Muscle layer of colon (tissue), 2 donors: Measurements from ENCODE around the gene ZNG1A.
"Not testable (repeated sequence)": the region's sequence is repeated elsewhere in the genome, so short reads cannot be mapped to it uniquely, and the experiment has no call there.

Experiments used
- H3K27ac ChIP-seq: one replicate; pipeline ENCODE4 v1.7.0; 2013; ENCODE audit warnings: low read depth, mild to moderate bottlenecking, low read length, moderate library complexity
- H3K27me3 ChIP-seq, 2 donors: one replicate each; pipeline ENCODE4 v1.7.0; 2013; ENCODE audit warnings: low read length in 2 of 2, mild to moderate bottlenecking in 2 of 2; ENCODE audit not compliant: insufficient read depth in 2 of 2, control insufficient read depth in 1 of 2
- H3K36me3 ChIP-seq: one replicate; pipeline ENCODE4 v1.7.0; 2013; ENCODE audit warnings: mild to moderate bottlenecking, low read length; ENCODE audit not compliant: insufficient read depth
- H3K4me1 ChIP-seq: one replicate; pipeline ENCODE4 v1.7.0; 2013; ENCODE audit warnings: mild to moderate bottlenecking, low read length; ENCODE audit not compliant: insufficient read depth
- H3K4me3 ChIP-seq, 2 donors: one replicate each; pipeline ENCODE4 v1.7.0; 2013; ENCODE audit warnings: low read length in 2 of 2, low read depth in 1 of 2, mild to moderate bottlenecking in 1 of 2, moderate library complexity in 1 of 2
- H3K9ac ChIP-seq: one replicate; pipeline ENCODE4 v1.7.0; 2013; ENCODE audit warnings: low read length
- H3K9me3 ChIP-seq: one replicate; pipeline ENCODE4 v1.7.0; 2013; ENCODE audit warnings: mild to moderate bottlenecking, low read length
- donor health status: abdominal sarcoma.
- donor health status: Adenocarcinoma of cecum.

ZNG1A gene

GRCh38 chr9:159871-160270 lies 19.0 kb downstream of the ZNG1A start:
- not testable (repeated sequence) for H3K9ac ChIP-seq, H3K36me3 ChIP-seq, H3K9me3 ChIP-seq, H3K27ac ChIP-seq, H3K4me3 ChIP-seq, H3K27me3 ChIP-seq, H3K4me1 ChIP-seq

GRCh38 chr9:151173-151572 lies 27.7 kb downstream of the ZNG1A start:
- not testable (repeated sequence) for H3K27ac ChIP-seq, H3K9me3 ChIP-seq, H3K4me3 ChIP-seq, H3K9ac ChIP-seq, H3K27me3 ChIP-seq, H3K36me3 ChIP-seq, H3K4me1 ChIP-seq

- H3K4me3 ChIP-seq, H3K4me1 ChIP-seq, H3K27me3 ChIP-seq, H3K9me3 ChIP-seq, H3K9ac ChIP-seq, H3K27ac ChIP-seq, H3K36me3 ChIP-seq: not testable (repeated sequence)
Observed at GRCh38 chr9:139880-140279, 39.0 kb downstream of the ZNG1A start.

- H3K27ac ChIP-seq, H3K9ac ChIP-seq, H3K36me3 ChIP-seq, H3K9me3 ChIP-seq, H3K4me3 ChIP-seq, H3K4me1 ChIP-seq: not testable (repeated sequence)
- H3K27me3 ChIP-seq: peaks cover 9 to 30% of the 10 kb centered on the region in 2 donors
Observed at GRCh38 chr9:117995-118467, 60.8 kb downstream of the ZNG1A start, which contains the start of gene FOXD4. Gene FOXD4, minus strand, starts transcription at chr9:118417. Its CDS starts 298 bp downstream, at chr9:118119.

- not testable (repeated sequence) for H3K36me3 ChIP-seq, H3K27ac ChIP-seq, H3K4me1 ChIP-seq, H3K9me3 ChIP-seq, H3K9ac ChIP-seq, H3K4me3 ChIP-seq
- H3K27me3 ChIP-seq: peaks cover 15 to 37% of the 10 kb centered on the region in 2 donors
Observed at GRCh38 chr9:117144-117994, 61.5 kb downstream of the ZNG1A start.

GRCh38 chr9:116239-117077 lies 62.4 kb downstream of the ZNG1A start:
- H3K27ac ChIP-seq, H3K4me3 ChIP-seq, H3K9ac ChIP-seq, H3K36me3 ChIP-seq, H3K4me1 ChIP-seq, H3K9me3 ChIP-seq: not testable (repeated sequence)
- H3K27me3 ChIP-seq: peaks cover 16 to 38% of the 10 kb centered on the region in 2 donors

GRCh38 chr9:115118-115451 lies 63.8 kb downstream of the ZNG1A start:
- not testable (repeated sequence) for H3K27ac ChIP-seq, H3K4me1 ChIP-seq, H3K36me3 ChIP-seq, H3K9ac ChIP-seq, H3K4me3 ChIP-seq, H3K9me3 ChIP-seq
- H3K27me3 ChIP-seq: peaks cover 16 to 38% of the 10 kb centered on the region in 2 donors

- not testable (repeated sequence) for H3K9ac ChIP-seq, H3K27ac ChIP-seq, H3K4me1 ChIP-seq, H3K36me3 ChIP-seq, H3K9me3 ChIP-seq
- Histone ChIP-seq H3K27me3 (peaks cover 16 to 38% of the 10 kb centered on the region in 2 donors), H3K4me3 (peak overlapping the region; percentile 32 to 47)
Observed at GRCh38 chr9:114267-115117, 64.4 kb downstream of the ZNG1A start.

- not testable (repeated sequence) for H3K9me3 ChIP-seq, H3K9ac ChIP-seq, H3K27ac ChIP-seq, H3K36me3 ChIP-seq, H3K4me1 ChIP-seq
- Histone ChIP-seq H3K4me3 (peak overlapping the region; percentile 32 to 47), H3K27me3 (peaks cover 16 to 38% of the 10 kb centered on the region in 2 donors)
Observed at GRCh38 chr9:113468-114266, 65.2 kb downstream of the ZNG1A start.

GRCh38 chr9:112589-113467 lies 66.0 kb downstream of the ZNG1A start:
- not testable (repeated sequence) for H3K4me3 ChIP-seq, H3K36me3 ChIP-seq, H3K4me1 ChIP-seq, H3K9ac ChIP-seq, H3K27ac ChIP-seq, H3K9me3 ChIP-seq
- peaks cover 16 to 38% of the 10 kb centered on the region in 2 donors for H3K27me3 ChIP-seq
